T-helper 1 cell treated with Interleukin-12 subunit alpha and Interleukin-12 subunit beta and Interleukin-4 antibody, amounts not matched to agents 30 μg/mL and 1 μg/mL, for 36 hours (primary cell): ENCODE data around the gene TKTL2.
A peak's percentile ranks its signal among the peaks of the same experiment; 100 is the strongest.

Experiments
- H3K27ac Mint-ChIP-seq: one replicate; pipeline ENCODE4 v1.8.0; 2021; ENCODE audit warnings: mild to moderate bottlenecking, mixed read lengths
- H3K27me3 Mint-ChIP-seq: one replicate; pipeline ENCODE4 v1.8.0; 2021; ENCODE audit warnings: low read depth, mixed read lengths
- H3K36me3 Mint-ChIP-seq: one replicate; pipeline ENCODE4 v1.8.0; 2021; ENCODE audit warnings: low read depth, mixed read lengths
- H3K4me1 Mint-ChIP-seq: one replicate; pipeline ENCODE4 v1.8.0; 2021; ENCODE audit warnings: low read depth, mixed read lengths
- H3K4me3 Mint-ChIP-seq: one replicate; pipeline ENCODE4 v1.8.0; 2021; ENCODE audit warnings: mild to moderate bottlenecking, moderate library complexity, mixed read lengths
- H3K9me3 Mint-ChIP-seq: one replicate; pipeline ENCODE4 v1.8.0; 2021; ENCODE audit warnings: mixed read lengths

The TKTL2 gene

GRCh38 chr4:163473576-163473975 is at the start of gene TKTL2:
Gene TKTL2 (minus strand): TSS chr4:163473754. CDS start chr4:163473734, 20 bp downstream.
- no peaks in the 10 kb centered on the region for H3K4me1 Mint-ChIP-seq
- H3K27ac Mint-ChIP-seq: no peak within 1 kb of the TSS
- no peaks in the 10 kb centered on the region for H3K36me3 Mint-ChIP-seq
- H3K9me3 Mint-ChIP-seq: no peaks in the 10 kb centered on the region
- peaks cover 10% of the 10 kb centered on the region for H3K27me3 Mint-ChIP-seq
- H3K4me3 Mint-ChIP-seq: no peak within 1 kb of the TSS

DNA sequence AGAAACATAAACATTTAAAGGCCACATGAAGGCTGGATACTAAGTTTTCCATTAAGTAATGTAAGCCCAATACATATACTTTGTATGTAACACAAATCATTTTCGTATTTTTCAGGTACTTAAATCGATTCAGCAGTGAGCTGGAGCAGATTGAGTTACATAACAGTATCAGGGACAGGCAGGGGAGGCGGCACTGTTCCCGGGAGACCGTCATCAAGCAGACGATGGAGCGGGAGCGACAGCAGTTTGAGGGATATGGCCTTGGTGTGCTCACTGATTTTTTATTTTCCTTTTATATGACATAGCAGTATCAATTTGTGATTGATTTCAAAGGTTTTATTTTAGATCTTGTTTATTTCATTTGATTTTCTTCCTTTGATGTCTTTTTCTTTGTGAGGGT is 41.6 kb upstream of the TKTL2 start:
- H3K27ac Mint-ChIP-seq: no peak overlapping the region
- H3K27me3 Mint-ChIP-seq: no peaks in the 10 kb centered on the region
- H3K36me3 Mint-ChIP-seq: peaks cover 34% of the 10 kb centered on the region
- no peaks in the 10 kb centered on the region for H3K4me1 Mint-ChIP-seq
- H3K9me3 Mint-ChIP-seq: no peaks in the 10 kb centered on the region
- H3K4me3 Mint-ChIP-seq: no peak overlapping the region

GRCh38 chr4:163505374-163505773 is 31.8 kb upstream of the TKTL2 start:
- Mint-ChIP-seq H3K36me3 (peaks cover 22% of the 10 kb centered on the region), H3K27ac (no peak overlapping the region), H3K9me3 (no peaks in the 10 kb centered on the region), H3K4me1 (peaks cover 17% of the 10 kb centered on the region), H3K4me3 (no peak overlapping the region), H3K27me3 (no peaks in the 10 kb centered on the region)

DNA sequence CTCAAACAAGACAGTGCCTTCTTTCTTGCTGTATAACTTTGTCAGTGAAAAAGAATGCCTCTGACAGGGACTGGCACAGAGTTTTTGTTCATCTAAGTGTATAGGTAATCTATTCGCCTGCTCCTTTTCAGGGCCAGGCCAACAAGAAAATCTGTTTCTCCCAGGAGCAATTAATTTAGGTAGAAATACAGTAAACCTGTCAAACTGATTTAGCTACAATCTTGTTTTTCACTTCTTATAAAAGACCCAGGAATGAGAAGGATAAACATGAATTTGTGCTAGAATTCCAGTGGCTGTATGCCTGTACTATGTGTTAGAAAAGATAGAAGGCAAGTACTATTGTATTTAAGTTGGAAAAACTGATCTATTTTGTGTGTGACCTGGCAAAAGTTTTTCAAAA is 27.0 kb upstream of the TKTL2 start:
- H3K27me3 Mint-ChIP-seq: no peaks in the 10 kb centered on the region
- no peak overlapping the region for H3K4me3 Mint-ChIP-seq
- H3K36me3 Mint-ChIP-seq: peaks cover 13% of the 10 kb centered on the region
- no peak overlapping the region for H3K27ac Mint-ChIP-seq
- no peaks in the 10 kb centered on the region for H3K9me3 Mint-ChIP-seq
- H3K4me1 Mint-ChIP-seq: peaks cover 30% of the 10 kb centered on the region

DNA sequence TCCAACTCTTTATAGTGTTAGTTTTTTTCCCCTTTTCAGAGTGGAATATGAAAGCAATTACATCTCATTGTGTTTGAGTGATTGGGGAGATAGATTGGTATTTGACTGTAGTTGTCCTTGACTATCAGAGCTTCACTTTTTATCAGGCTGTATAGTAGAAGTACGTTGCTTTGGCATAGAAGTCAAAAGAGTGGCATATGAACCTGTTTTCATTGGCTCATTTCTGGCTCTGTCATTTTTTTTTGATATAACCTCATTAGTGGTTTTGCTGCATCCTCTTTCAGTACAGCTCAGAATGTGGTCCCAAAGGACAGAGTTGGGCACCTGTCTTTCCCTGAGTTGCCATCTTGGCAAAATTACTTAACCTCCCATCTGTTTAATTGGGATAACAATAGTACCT is 22.3 kb upstream of the TKTL2 start:
- Mint-ChIP-seq H3K27me3 (peaks cover 6% of the 10 kb centered on the region), H3K36me3 (peaks cover 5% of the 10 kb centered on the region), H3K4me1 (peaks cover 25% of the 10 kb centered on the region), H3K4me3 (peak overlapping the region; percentile 87), H3K9me3 (no peaks in the 10 kb centered on the region), H3K27ac (peak overlapping the region; percentile 87)

DNA sequence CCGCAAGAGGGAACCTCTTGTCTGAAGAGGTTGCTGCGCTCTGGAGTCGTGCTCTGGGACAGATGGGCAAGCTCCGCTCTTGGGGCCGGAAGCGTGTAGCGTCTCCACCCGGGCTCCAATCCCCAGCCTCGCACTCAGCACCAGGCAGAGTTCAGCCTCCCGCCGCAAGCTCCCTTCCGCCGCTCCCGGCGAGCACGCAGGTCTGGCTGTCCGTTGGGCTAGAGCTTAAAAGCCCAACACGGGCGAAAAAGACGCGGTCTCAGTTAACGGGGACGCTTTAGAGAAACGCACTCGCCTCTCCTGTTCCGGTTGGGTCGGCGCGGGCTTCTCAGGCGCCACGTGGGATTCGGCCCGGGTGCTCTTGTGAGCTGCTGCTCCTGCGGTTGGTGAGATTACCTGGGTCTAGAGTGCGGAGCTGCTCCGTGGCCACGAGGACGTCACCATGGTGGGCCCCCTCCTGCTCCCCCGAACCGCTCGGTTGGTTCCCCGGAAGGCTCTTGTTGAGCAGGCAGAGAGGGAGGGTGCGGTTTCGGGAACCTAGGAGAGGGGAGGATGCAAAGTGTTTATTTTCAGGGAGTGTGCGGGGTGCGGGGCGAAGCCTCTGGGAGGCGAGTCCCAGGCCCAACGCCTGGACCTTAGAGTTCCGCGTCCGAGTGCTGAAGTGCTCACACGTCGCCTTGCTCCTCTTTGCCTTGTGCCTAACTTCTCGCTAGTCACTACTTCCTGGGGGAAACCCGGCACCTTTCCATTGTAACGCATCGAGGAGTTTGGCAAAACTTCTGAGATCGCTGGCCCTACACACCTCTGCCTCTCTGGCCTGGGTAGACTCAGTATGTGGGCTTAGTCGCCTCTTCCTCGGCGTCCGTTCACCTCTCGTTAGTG is 21.0 kb upstream of the TKTL2 start, which contains the start of gene TMA16:
Gene TMA16, plus strand, starts transcription at position 331 of the 882 bp plus-strand sequence. Its CDS starts 112 bp downstream, at position 443.
- Mint-ChIP-seq H3K27me3 (peaks cover 15% of the 10 kb centered on the region), H3K4me3 (peak within 1 kb of the TSS; percentile 98), H3K27ac (peak within 1 kb of the TSS; percentile 98), H3K4me1 (peaks cover 24% of the 10 kb centered on the region), H3K9me3 (no peaks in the 10 kb centered on the region), H3K36me3 (peaks cover 3% of the 10 kb centered on the region)

DNA sequence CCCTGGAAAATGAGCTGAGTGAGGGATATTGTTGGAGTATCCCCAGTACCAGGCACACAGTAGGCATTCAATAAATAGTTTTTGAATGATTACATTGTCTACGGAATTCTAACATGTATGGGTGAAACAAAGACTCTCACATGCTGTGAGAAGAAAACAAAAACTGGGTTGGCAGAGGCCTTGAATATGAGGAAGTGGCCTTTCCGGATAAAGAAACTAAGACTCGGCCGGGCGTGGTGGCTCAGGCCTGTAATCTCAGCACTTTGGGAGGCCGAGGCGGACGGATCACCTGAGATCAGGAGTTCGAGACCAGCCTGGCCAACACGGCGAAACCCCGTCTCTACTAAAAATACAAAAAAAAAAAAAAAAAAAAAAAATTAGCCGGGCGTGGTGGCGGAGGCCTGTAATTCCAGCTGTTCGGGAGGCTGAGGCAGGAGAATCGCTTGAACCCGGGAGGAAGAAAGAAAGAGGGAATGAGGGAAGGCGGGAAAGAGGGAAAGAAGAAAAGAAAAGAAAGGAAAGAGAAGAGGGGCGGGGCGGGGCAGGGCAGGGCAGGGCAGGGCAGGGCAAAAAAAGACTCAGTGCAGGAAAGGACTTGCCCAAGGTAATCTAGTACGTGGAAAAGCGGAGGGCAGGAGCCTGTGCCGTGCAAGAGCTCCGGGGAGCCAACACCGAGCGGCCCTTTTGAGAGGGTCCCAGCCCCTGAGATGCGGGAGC is 20.2 kb upstream of the TKTL2 start:
- H3K27ac Mint-ChIP-seq: peak overlapping the region; percentile 98
- no peaks in the 10 kb centered on the region for H3K9me3 Mint-ChIP-seq
- peaks cover 20% of the 10 kb centered on the region for H3K27me3 Mint-ChIP-seq
- H3K36me3 Mint-ChIP-seq: peaks cover 3% of the 10 kb centered on the region
- peaks cover 24% of the 10 kb centered on the region for H3K4me1 Mint-ChIP-seq
- peak overlapping the region; percentile 98 for H3K4me3 Mint-ChIP-seq

GRCh38 chr4:163492951-163493504 is 19.5 kb upstream of the TKTL2 start:
- H3K36me3 Mint-ChIP-seq: peaks cover 3% of the 10 kb centered on the region
- H3K4me1 Mint-ChIP-seq: peaks cover 25% of the 10 kb centered on the region
- no peaks in the 10 kb centered on the region for H3K9me3 Mint-ChIP-seq
- peaks cover 25% of the 10 kb centered on the region for H3K27me3 Mint-ChIP-seq
- H3K4me3 Mint-ChIP-seq: peak overlapping the region; percentile 98
- H3K27ac Mint-ChIP-seq: peak overlapping the region; percentile 98

DNA sequence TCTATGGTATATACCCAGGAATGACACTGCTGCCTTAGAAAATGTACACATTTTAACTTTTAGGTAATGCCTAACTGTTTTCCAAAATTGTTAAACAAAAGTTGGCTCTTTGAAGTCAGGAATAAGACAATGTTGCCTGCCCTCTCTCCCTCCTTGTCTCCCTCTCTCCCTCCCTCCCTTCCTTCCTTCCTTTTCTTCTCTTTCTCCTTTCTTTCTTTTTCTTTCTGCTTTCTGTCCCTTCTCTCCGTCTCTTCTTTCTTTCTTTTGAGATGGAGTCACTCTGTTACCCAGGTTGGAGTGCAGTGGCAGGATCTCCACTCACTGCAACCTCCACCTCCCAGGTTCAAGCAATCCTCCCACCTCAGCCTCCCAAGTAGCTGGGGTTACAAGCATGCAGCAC is 16.4 kb upstream of the TKTL2 start:
- peaks cover 32% of the 10 kb centered on the region for H3K27me3 Mint-ChIP-seq
- H3K27ac Mint-ChIP-seq: no peak overlapping the region
- H3K9me3 Mint-ChIP-seq: no peaks in the 10 kb centered on the region
- H3K4me1 Mint-ChIP-seq: peaks cover 5% of the 10 kb centered on the region
- H3K36me3 Mint-ChIP-seq: no peaks in the 10 kb centered on the region
- no peak overlapping the region for H3K4me3 Mint-ChIP-seq

GRCh38 chr4:163486321-163486720 is 12.8 kb upstream of the TKTL2 start:
- Mint-ChIP-seq H3K36me3 (no peaks in the 10 kb centered on the region), H3K4me1 (peaks cover 2% of the 10 kb centered on the region), H3K27me3 (peaks cover 28% of the 10 kb centered on the region), H3K27ac (no peak overlapping the region), H3K9me3 (no peaks in the 10 kb centered on the region), H3K4me3 (no peak overlapping the region)

DNA sequence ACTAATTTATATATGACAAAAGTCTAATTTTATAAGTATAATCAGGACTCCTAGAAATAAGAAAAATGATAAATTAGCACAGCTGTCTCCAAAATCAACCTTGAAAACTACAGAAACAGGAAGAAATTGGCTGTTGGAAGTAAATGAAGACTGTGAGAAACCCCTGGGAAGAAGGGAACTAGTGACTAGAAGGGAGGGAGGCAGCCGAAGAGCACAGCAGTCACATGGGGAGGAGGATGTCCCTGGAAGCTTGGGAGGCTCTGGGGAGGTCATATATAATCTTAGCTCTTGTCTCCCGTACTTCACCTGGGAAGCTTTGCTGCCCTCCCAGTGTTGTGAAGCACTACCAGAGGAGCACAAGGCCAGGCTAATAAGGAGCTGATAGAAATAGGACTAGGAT is 12.0 kb upstream of the TKTL2 start:
- Mint-ChIP-seq H3K4me1 (peaks cover 2% of the 10 kb centered on the region), H3K27me3 (peaks cover 24% of the 10 kb centered on the region), H3K4me3 (no peak overlapping the region), H3K36me3 (no peaks in the 10 kb centered on the region), H3K27ac (no peak overlapping the region), H3K9me3 (no peaks in the 10 kb centered on the region)

DNA sequence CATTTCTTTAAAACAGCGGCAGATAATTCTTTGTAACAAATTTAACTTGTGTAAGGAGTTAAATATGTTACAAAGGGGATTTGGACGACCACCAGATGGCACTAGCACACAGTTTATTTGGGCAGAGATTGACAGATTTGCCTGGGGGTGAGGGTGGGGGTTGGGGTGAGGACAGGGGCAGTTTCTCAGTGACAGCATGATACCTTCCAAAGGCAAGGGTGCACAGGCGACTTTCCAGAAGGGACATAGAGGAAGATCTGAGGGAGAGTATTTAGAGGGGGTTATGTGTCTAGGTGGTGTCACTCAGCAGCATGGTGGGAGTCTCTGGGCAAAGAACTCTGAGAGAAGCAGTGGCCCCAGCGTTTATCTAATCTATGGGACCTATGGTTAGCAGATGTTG is 11.4 kb upstream of the TKTL2 start:
- Mint-ChIP-seq H3K4me1 (peaks cover 2% of the 10 kb centered on the region), H3K27me3 (peaks cover 18% of the 10 kb centered on the region), H3K36me3 (no peaks in the 10 kb centered on the region), H3K4me3 (no peak overlapping the region), H3K9me3 (no peaks in the 10 kb centered on the region), H3K27ac (no peak overlapping the region)

DNA sequence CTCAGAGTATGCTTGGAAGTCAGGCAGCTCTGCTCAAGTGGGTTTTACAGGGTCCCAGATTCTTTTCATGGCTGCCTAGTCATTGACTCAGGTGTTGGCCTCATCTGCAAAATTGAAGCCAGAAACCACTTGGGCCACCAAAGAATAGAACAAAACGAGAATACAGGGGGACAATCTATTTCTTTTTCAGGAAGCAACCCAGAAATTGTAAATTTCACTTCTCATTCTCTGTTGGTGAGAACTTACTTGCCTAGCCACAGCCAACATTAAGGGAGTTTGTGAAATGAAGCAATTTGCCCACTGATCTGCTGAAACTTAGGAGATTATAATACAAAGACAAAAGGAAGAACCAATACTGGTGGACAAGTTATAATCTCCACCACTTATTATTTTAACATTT is 8.6 kb upstream of the TKTL2 start:
- Mint-ChIP-seq H3K4me1 (no peaks in the 10 kb centered on the region), H3K27ac (no peak overlapping the region), H3K9me3 (no peaks in the 10 kb centered on the region), H3K4me3 (no peak overlapping the region), H3K27me3 (peaks cover 4% of the 10 kb centered on the region), H3K36me3 (no peaks in the 10 kb centered on the region)

GRCh38 chr4:163476761-163477438 is 3.3 kb upstream of the TKTL2 start:
- peaks cover 7% of the 10 kb centered on the region for H3K27me3 Mint-ChIP-seq
- no peak overlapping the region for H3K4me3 Mint-ChIP-seq
- H3K9me3 Mint-ChIP-seq: no peaks in the 10 kb centered on the region
- no peak overlapping the region for H3K27ac Mint-ChIP-seq
- H3K4me1 Mint-ChIP-seq: no peaks in the 10 kb centered on the region
- H3K36me3 Mint-ChIP-seq: no peaks in the 10 kb centered on the region
